GM18526 (cell line): ENCODE measurements around the gene LARP4.

ENCODE experiments used
- POLR2A ChIP-seq: IDR thresholded peaks from 3 replicates; pipeline ENCODE4 v1.6.1; 2011; ENCODE audit not compliant: insufficient read length; ENCODE audit errors: extremely low read depth

LARP4 gene

DNA sequence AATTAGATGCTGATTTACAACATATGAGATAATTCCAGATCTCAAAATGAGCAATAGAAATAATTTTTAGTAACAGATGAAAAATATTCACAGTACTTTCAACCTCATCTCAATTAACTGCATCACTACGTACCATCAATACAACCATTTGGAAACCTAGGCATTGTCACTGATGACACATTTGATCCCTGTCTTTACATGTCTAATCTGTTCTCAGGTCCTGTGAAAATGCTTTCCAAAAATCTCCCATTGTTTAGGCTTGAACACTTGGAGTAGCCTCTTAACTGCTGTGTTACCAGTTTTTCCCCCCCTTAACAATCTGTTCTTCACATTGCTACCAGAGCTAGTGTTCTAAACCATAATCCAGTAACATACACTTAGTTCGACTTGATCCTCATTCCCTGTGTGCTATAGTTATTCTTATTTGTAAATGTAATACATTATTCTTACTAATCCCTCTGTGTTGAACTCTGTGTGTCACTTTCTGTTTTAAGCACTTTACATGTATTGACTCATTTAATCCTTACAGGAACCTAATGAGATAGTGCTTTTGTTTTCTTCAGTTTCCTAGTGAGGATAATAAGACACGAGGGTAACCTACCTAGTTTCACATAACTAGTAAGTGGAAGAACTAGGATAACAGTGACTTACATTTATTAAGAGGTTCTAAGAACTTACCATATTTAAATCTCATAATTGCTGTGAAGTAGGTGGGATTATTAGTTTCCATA lies 41.7 kb downstream of the LARP4 start:
- no peak for TF ChIP-seq POLR2A

DNA sequence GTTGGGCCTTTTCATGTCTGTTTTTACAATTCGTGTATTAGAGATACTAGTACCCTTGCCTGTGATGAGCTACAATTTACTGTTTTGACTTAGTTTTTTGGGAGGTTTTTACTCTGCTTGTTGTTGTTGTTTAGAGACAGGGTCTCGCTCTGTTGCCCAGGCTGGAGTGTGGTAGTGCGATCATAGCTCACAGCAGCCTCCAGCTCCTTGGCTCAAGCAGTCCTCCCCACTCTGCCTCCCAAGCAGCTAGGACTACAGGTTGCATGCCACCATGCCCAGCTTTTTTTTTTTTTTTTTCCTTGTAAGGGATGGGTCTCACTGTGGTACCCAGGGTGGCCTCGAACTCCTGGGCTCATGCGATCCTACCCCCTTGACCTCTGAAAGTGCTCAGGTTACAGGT lies 52.1 kb downstream of the LARP4 start:
- TF ChIP-seq POLR2A = no peak

DNA sequence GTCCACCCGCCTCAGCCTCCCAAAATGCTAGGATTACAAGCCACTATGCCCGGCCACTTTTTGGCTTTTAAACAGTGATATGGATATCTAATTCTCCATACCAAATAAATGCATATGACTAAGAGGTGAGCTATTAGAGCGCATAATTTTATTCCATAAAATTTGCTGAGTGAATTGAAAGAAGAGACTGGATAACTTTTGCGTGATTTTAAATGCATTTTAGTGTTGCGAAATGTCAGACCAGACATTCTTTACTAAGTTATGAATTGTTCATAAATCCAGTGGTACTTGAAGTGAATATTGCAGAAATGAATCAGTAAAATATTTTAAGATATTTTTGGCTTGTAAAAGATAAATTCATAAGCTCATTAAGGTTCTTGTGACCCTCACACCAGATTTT lies 53.2 kb downstream of the LARP4 start:
- TF ChIP-seq POLR2A = no peak

DNA sequence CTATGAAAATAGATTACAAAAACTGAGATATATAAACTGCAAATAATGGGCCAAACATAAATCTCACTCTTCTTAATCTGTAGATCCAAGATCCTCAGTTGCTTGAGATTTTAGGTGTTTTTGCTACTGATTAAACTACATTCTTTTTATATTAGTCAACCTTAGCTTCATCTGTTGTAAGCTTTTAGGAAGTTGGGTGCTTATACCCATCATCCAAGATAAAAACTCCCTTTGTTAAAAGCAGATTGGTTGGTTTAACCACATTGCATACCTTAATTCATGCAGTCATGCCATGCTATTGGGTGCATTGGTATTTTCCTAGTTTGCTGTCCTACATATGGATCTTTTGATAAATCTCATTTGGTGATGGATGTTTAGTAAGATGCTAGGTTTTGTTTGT lies 57.9 kb downstream of the LARP4 start:
- TF ChIP-seq POLR2A = no peak

DNA sequence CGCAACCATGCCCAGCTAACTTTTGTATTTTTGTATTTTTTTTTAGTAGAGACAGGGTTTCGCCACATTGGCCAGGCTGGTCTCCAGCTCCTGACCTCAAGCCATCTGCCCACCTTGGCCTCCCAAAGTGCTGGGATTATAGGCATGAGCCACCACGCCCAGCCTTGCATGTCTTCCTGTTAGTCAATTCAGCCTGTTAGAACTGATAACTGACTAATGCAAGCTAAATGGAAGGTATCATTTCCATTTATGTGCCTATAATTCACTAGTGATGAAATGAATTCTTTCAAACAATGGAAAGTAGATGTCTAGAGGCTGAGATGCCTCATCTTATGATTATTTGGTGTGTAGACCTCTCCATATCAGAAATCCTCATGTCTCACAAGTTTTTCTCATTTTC lies 66.8 kb downstream of the LARP4 start:
- TF ChIP-seq POLR2A = no peak

DNA sequence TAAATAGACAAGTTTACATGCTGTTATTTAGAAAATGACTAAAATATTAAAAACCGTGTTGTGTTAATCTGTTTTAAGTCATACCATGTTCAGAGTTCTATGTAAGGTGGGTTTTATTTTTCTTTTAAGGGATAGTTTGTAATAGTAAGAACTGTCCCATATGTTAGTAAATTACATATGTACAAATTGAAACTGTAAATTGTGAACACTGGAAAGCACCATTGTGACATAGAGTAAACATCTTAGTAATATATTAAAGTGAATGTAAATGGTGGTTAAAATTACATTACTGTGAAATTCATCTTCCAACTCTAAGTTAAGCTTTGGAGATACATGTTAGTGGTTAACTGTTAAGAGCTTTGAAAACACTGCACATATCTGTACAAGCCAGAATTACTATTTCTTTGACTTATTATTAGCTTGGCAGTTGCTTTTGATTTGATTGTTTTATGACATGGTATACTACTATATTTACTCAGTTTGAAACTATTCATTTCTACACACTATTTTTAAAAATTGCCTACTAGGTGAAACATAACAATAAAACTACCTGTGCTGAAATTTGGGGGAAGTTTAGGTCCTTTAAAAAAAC lies 76.7 kb downstream of the LARP4 start:
- TF ChIP-seq POLR2A = no peak

DNA sequence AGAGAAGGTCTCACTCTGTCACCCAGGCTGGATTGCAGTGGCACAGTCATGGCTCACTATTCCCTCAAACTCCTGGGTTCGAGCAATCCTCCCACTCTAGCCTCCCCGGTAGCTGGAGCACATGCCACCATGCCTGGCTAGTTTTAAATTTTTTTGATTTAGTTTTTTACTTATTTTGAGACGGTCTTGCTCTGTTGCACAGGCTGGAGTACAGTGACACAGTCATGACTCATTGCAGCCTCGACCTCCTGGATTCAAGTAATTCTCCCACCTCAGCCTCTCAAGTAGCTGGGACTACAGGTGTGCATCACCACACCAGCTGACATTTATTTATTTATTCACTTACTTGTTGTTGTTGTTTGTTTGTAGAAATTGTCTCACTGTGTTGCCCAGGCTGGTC lies 81.9 kb downstream of the LARP4 start:
- no peak for TF ChIP-seq POLR2A

DNA sequence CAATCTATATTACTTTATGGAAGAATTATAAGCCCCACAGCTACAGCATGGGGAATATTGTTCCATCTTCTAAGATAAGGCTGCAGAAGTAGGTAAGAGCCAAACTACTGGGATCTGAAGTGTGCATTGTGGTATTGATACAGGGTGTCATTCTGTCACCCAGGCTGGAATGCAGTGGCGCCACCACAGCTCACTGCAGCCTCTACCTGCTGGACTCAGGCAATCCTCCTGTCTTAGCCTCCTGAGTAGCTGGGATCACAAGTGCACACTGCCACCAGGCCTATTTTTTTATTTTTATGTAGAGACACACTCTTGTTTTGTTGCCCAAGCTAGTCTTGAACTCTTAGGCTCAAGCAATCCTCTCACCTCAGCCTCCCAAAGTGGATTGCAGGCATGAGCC lies 82.8 kb downstream of the LARP4 start:
- TF ChIP-seq POLR2A = no peak

DNA sequence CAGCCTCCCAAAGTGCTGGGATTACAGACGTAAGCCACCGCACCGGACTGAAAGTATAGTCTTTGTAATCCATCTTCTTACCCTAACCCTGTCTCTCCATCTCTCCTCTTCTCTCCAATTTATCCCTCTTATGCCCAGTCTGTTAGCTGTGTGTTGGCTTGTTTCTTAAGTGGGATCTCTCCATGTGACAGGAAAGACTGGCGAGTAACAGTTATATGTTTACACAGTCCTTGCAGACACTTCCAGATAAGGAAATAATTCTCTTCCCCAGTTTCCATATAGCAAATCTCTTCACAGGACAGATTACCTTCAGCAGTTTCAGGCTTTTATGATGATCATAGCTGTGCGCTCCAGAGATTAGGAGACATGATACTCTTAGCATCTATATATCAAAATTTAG lies 88.1 kb downstream of the LARP4 start:
- no peak for TF ChIP-seq POLR2A

DNA sequence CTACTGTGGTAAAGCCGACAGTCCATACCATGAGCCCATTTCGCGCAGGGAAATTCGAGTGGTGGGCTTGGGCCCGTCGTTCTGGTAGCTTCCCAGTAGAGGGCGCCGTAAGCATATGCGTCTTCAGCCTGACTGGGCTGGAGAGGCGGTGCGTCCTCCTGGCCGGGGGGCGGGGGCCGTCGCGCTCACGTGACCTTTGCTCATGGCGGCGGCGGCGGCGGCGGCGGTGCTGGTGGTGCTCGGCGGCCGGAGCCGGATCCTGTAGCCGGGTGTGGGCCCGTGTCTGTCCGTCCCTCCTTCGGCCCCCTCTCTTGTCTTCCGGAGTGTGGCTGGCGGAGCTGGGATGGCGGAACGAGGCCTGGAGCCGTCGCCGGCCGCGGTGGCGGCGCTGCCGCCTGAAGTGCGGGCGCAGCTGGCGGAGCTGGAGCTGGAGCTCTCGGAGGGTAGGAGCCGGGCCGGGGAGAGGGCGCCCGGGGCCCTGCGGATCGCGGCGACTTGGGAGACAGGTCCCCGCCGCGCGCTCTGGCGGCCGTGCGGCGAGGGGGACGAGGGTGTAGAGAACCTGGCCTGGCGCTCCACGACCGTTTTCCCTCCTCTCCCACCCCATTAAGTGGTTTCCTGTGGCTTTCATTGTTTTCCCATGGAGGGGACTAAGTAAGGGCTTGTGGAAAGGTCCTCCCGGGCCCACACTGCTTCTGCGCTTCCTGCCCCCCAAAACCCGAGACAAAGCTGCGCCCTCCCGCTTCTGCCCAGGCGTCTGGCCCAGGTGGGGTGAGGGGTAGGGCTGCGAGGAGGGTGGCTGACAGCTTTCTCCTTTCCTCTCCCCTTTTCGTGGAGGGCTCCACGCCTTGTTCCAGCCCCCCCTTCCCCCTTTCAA lies 104.4 kb downstream of the LARP4 start, which contains the start of gene DIP2B:
Gene DIP2B (plus strand): TSS at position 188 of the 877 bp plus-strand sequence. CDS start 156 bp downstream, at position 344.
- peak; percentile 50 for TF ChIP-seq POLR2A

DNA sequence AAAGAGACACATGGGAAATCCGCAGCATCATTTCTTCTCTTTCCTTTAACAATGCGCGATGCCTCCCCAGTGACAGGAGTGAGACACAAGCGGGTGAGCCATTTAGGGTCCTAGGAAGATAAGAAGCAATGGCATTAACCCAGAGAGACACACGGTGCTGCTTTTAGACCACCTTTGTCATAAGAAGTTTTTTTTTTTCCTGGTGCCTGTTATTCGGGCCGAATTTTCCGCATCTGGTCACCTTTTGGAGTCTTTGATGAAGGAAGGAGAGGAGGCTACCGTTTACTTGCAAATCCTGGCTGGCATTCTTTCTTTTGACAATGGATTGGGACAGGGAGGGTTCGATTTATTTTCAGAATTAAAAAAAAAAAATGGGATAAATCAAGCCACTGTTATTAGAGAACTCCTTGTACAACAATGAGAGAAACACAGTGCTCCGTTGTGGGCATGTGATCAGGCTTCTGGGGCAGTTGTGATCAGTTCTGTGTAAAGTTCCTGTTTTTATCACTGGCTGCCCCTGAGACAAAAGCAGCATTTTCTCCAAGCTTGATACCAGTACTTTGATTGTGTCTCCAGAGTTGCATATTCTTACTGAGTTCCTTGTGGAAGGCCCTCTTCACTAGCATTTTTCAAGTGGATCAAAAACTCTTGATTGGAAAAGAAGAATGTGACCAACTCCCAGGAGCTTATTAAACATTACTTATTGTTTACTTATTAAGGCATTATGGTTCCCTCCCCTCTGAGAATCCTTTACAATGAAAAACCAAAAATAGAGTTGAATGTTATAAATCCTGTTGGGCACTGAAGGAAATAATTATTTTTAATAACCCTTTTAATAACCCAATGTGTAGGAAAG lies 105.2 kb downstream of the LARP4 start:
- no peak for TF ChIP-seq POLR2A

DNA sequence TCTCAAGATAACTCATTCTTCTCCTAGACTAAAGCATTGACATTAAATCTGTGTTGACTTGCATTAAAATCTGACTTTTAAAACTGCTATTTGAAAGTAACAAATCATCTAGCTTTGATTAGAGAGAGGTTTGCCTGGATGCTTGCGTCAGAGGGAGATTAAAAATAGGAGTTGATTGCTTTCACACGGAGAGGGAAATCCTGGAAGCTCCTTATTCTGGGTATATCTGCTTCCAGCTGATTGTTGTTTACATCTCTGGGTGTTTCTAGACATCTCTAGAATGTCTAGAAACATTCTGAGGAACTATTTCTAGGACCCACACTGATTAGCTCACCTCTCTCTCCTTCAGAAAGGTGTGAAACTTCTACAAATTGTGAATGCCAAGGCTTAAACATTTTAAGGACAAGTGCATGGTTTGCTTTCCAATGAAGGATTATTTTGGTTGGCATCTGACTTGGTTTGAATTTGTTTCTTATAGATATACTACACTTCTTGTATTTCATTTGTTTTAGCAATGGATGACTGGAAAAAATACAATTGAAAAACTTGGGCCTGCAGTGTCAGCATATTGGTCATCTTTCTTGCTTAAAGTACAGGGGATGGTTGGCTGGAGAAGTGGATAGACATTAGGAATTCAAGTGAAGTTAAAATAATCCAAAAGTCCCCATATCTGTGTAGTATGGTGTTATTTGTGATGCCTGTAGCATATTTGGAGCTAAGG lies 106.2 kb downstream of the LARP4 start:
- TF ChIP-seq POLR2A = no peak

DNA sequence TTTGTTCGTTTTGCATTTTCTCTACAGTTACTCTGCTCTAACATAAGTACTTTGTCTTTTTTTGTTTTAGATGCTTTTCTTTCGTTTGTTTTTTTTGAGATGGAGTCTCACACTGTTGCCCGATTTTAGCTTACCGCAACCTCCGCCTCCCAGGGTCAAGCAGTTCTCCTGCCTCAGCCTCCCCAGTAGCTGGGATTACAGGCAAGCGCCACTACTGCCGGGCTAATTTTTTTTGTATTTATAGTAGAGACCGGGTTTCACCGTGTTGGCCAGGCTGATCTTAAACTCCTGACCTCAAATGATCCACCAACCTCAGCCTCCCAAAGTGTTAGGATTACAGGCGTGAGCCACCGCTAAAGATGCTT lies 106.8 kb downstream of the LARP4 start:
- no peak for TF ChIP-seq POLR2A

DNA sequence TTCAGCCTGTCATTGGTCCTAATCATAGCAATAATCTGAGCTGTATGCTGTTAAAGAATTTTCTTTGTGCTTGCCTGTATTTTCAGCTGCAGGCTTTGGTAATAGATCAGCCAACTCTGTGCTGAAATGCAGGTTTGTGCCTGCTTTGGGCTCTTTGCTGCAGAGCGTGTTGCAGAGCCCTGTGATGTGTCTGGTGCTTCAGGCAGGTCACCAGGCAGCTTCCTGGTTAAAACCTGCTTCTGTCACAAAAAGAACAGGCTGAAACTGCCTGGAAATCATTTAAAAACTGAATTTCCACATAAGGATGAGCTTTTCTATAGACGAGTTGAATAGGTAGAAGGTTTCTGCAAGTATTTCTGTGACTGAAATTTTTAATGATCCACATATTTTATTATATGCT lies 107.2 kb downstream of the LARP4 start:
- TF ChIP-seq POLR2A = no peak

DNA sequence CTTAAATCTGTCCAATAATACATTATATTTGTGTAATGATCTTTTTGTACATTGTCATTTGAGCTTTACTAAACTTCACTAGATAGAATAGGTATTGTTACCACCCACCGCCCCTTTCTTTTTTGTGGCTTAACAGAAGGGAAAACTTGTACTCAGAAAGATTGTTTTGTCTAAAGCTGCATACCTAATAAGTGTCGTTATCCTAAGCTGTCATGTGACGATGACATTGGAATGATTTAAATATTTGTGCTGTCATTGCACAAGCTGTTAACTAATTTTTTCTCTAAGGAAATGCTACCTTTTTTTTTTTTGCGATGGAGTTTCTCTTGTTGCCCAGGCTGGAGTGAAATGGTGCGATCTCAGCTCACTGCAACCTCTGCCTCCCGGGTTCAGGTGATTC lies 107.7 kb downstream of the LARP4 start:
- no peak for TF ChIP-seq POLR2A
